SJCRH30 (cell line): ENCODE measurements around the gene DYTN. TPM values are rescaled to one million over a fixed set of nuclear protein-coding genes. Genes with fewer than 3 reads are reported as not detected.
"Not testable (repeated sequence)": the region's sequence is repeated elsewhere in the genome, so short reads cannot be mapped to it uniquely, and the experiment has no call there.

ENCODE experiments used
- DNase-seq, 2 experiments: peaks; one replicate each; pipeline ENCODE4 v3.0.0-alpha.2; 2015 to 2020
- H3K27ac ChIP-seq: fragments of 250-450 bp; sonication (Bioruptor Pico); 2 replicates; pipeline ENCODE4 v1.5.1; 2020; ENCODE audit warnings: mild to moderate bottlenecking, moderate library complexity
- H3K27me3 ChIP-seq: fragments of 250-450 bp; sonication (Bioruptor Pico); 2 replicates; pipeline ENCODE4 v1.5.1; 2020; ENCODE audit warnings: mild to moderate bottlenecking, moderate library complexity
- H3K36me3 ChIP-seq: fragments of 250-450 bp; sonication (Bioruptor Pico); 2 replicates; pipeline ENCODE4 v1.5.1; 2020; ENCODE audit warnings: mild to moderate bottlenecking, moderate library complexity
- H3K4me1 ChIP-seq: fragments of 250-450 bp; sonication (Bioruptor Pico); 2 replicates; pipeline ENCODE4 v1.5.1; 2020; ENCODE audit warnings: mild to moderate bottlenecking, moderate library complexity
- H3K4me3 ChIP-seq: fragments of 250-450 bp; sonication (Bioruptor Pico); 2 replicates; pipeline ENCODE4 v1.5.1; 2020; ENCODE audit warnings: mild to moderate bottlenecking, moderate library complexity
- H3K9me3 ChIP-seq: fragments of 250-450 bp; sonication (Bioruptor Pico); replicated peaks from 2 replicates; pipeline ENCODE4 v1.5.1; 2020; ENCODE audit warnings: mild to moderate bottlenecking, moderate library complexity
- total RNA-seq: library from RNA; depleted of rRNA; stranded (reverse); fragments of >200 nt; shearing (Covaris generic); gene quantifications from 2 replicates; pipeline ENCODE4 v1.2.3, GENCODE V29; 2014

Gene DYTN
- total RNA-seq, 1 experiment from 2014 or later, result not detected

GRCh38 chr2:206721256-206721920 lies 3.2 kb upstream of the DYTN start:
- no peaks in the 10 kb centered on the region for H3K36me3 ChIP-seq
- H3K27ac ChIP-seq, result no peak overlapping the region
- no peak overlapping the region for H3K4me3 ChIP-seq
- no peaks in the 10 kb centered on the region for H3K4me1 ChIP-seq
- H3K27me3 ChIP-seq, result no peaks in the 10 kb centered on the region
- DNase-seq, result no peak
- H3K9me3 ChIP-seq, result no peaks in the 10 kb centered on the region

DNA sequence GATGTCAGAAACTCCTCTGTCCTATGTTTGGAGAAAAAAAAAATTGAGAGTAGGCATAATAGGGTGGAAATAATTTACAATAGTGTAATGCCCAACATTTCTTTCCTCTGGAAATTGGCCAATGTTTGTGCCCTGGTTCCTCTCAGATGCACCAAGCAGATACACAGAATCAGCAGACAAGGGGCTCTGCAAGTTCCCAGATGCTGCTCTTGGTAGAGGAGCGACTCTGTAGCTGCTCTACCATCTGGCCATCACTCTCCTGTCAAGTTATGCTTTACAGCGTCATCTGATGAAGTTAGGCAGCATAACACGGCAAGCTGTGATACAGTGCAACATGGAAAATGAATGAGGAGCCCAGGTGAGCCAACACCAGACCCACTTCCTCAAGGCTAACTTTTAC lies 1.6 kb downstream of the DYTN start:
- no peak for DNase-seq
- Histone ChIP-seq H3K4me1 (no peaks in the 10 kb centered on the region), H3K9me3 (no peaks in the 10 kb centered on the region), H3K36me3 (no peaks in the 10 kb centered on the region), H3K4me3 (no peak overlapping the region), H3K27me3 (no peaks in the 10 kb centered on the region), H3K27ac (no peak overlapping the region)

DNA sequence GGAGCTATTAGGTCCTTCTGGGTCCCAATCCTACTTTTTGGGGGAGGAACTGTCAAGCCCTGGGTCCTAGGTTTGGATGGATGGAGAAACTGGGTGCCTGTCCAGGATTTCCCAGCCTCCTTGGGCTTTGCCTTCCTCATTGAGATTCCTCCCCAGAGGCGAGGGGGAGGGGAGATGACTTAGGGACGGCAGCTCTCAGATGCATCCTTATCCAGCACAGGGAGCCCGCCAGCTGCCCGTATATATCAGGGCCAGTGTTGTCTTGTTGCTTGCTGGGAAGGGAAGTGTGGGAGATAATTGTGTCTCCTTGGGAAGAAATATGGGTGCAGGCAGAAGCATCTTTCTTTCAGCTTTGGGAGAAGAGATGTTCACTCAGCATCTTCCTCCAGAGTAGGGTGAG lies 3.0 kb downstream of the DYTN start:
- not testable (repeated sequence) for H3K36me3 ChIP-seq, H3K27me3 ChIP-seq, H3K9me3 ChIP-seq, H3K27ac ChIP-seq, H3K4me1 ChIP-seq, DNase-seq, H3K4me3 ChIP-seq

DNA sequence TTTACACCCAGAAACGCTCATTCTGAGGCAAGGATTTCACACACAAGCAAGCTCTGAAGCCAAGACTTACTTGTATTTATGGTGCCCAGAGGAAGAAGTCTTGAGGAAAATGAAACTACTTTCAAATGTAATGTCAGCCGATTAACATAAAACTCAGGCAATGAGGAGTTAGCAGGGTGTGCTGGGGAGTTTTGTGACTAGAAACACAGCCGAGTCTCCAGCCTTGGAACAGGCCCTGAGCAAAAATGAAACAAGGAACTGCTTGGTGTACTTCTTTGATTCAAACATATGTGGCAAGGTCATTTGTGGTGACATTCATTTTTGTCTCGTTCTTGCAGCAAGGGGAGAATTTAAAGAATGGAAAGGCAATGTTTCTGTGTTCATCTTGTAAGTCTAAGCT lies 4.5 kb downstream of the DYTN start:
- Histone ChIP-seq H3K9me3 (no peaks in the 10 kb centered on the region), H3K27me3 (no peaks in the 10 kb centered on the region), H3K4me3 (no peak overlapping the region), H3K36me3 (no peaks in the 10 kb centered on the region), H3K27ac (no peak overlapping the region), H3K4me1 (no peaks in the 10 kb centered on the region)
- DNase-seq, result no peak

DNA sequence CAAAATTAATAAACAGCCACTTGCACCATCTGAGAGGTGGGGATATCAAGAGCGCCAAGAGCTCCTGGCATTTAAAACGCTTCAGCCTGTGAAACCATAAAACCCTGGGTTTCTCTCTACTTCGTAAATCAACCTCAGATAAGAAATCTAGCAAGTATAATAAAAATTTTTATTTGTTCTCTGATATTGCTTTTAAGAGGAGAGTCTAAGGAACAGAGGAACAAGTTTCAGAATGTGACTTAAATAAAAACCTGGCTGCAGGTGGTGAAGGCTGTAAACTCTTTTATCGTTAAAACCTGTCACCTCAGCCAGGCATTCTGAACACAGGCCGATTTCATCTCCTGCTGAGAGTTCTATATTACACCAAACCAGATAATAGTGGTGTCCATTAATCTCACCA lies 9.9 kb downstream of the DYTN start:
- Histone ChIP-seq H3K36me3 (no peaks in the 10 kb centered on the region), H3K4me3 (no peak overlapping the region), H3K4me1 (no peaks in the 10 kb centered on the region), H3K27me3 (no peaks in the 10 kb centered on the region), H3K9me3 (no peaks in the 10 kb centered on the region), H3K27ac (no peak overlapping the region)
- DNase-seq, result no peak

- Histone ChIP-seq H3K4me1 (no peaks in the 10 kb centered on the region), H3K27ac (no peak overlapping the region), H3K36me3 (no peaks in the 10 kb centered on the region), H3K27me3 (0 out of 2 replicates have a peak, but pooled peaks cover under 1% of the 10 kb centered on the region), H3K9me3 (no peaks in the 10 kb centered on the region), H3K4me3 (no peak overlapping the region)
- no peak for DNase-seq
Observed at GRCh38 chr2:206707164-206707701, 11.0 kb downstream of the DYTN start.

- H3K36me3 ChIP-seq, result no peaks in the 10 kb centered on the region
- H3K27me3 ChIP-seq, result 0 out of 2 replicates have a peak, but pooled peaks cover 3% of the 10 kb centered on the region
- no peak for DNase-seq
- H3K4me3 ChIP-seq, result no peak overlapping the region
- no peak overlapping the region for H3K27ac ChIP-seq
- H3K4me1 ChIP-seq, result no peaks in the 10 kb centered on the region
- H3K9me3 ChIP-seq, result no peaks in the 10 kb centered on the region
Observed at GRCh38 chr2:206701952-206702605, 16.1 kb downstream of the DYTN start.

DNA sequence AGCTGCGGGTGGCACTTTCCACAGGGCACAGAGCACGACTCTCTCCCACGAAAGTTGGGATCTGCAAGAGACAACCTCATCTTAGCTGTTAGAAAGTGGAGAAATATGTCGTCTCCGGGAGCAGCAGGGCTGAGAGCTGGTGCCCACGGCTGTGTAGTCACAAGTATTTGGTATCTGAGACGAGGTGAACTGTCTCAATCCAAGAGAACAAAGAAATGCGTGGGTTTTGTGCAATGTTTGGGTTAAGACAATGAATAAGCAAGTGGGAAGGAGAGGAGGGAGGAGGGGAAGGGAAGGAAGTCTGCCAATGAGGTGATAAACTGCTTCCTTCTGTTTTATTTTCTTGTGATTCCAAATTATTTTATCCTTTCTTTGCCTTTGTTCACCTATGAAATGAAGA lies 18.0 kb downstream of the DYTN start:
- Histone ChIP-seq H3K4me3 (no peak overlapping the region), H3K27ac (no peak overlapping the region), H3K36me3 (no peaks in the 10 kb centered on the region), H3K27me3 (0 out of 2 replicates have a peak, but pooled peaks cover 3% of the 10 kb centered on the region), H3K4me1 (no peaks in the 10 kb centered on the region), H3K9me3 (no peaks in the 10 kb centered on the region)
- DNase-seq, result no peak

DNA sequence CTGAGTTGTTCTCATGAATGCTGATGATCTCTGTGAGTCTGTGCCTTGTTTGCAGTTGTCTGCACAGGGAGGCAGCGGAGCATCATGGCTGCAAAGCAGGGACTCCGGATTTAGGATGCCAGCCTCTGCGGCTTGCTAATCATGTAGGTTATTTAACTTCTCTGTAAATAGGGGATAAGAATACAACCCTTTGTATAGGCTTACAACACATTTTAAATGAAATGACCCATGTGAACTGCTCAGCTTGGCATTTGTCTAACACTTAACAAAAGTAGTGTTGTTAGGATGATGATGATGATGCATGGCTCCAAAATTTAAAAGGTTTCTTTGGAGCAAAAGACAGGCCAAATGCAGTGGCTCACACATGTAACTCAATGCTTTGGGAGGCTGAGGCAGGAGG lies 19.4 kb downstream of the DYTN start:
- no peaks in the 10 kb centered on the region for H3K4me1 ChIP-seq
- DNase-seq, result no peak
- H3K27ac ChIP-seq, result no peak overlapping the region
- no peak overlapping the region for H3K4me3 ChIP-seq
- no peaks in the 10 kb centered on the region for H3K36me3 ChIP-seq
- H3K9me3 ChIP-seq, result no peaks in the 10 kb centered on the region
- 0 out of 2 replicates have a peak, but pooled peaks cover 3% of the 10 kb centered on the region for H3K27me3 ChIP-seq

GRCh38 chr2:206696910-206697309 lies 21.3 kb downstream of the DYTN start:
- no peak overlapping the region for H3K27ac ChIP-seq
- H3K36me3 ChIP-seq, result no peaks in the 10 kb centered on the region
- no peak overlapping the region for H3K4me3 ChIP-seq
- H3K27me3 ChIP-seq, result no peaks in the 10 kb centered on the region
- DNase-seq, result no peak
- H3K9me3 ChIP-seq, result no peaks in the 10 kb centered on the region
- no peaks in the 10 kb centered on the region for H3K4me1 ChIP-seq

GRCh38 chr2:206693399-206694137 lies 24.6 kb downstream of the DYTN start:
- Histone ChIP-seq H3K4me1 (no peaks in the 10 kb centered on the region), H3K4me3 (no peak overlapping the region), H3K9me3 (no peaks in the 10 kb centered on the region), H3K36me3 (no peaks in the 10 kb centered on the region), H3K27me3 (no peaks in the 10 kb centered on the region), H3K27ac (no peak overlapping the region)
- DNase-seq, result peak; percentile 28 to 75

GRCh38 chr2:206692971-206693370 lies 25.2 kb downstream of the DYTN start:
- Histone ChIP-seq H3K27me3 (no peaks in the 10 kb centered on the region), H3K27ac (no peak overlapping the region), H3K36me3 (no peaks in the 10 kb centered on the region)

GRCh38 chr2:206688990-206689389 lies 29.2 kb downstream of the DYTN start:
- Histone ChIP-seq H3K4me1 (no peaks in the 10 kb centered on the region), H3K27ac (no peak overlapping the region), H3K36me3 (no peaks in the 10 kb centered on the region), H3K4me3 (no peak overlapping the region), H3K9me3 (no peaks in the 10 kb centered on the region), H3K27me3 (no peaks in the 10 kb centered on the region)
- no peak for DNase-seq

More at GRCh38 chr2:206692971-206693370, 25.2 kb downstream of the DYTN start:
- no peaks in the 10 kb centered on the region for H3K4me1 ChIP-seq
- no peak for DNase-seq
- H3K4me3 ChIP-seq, result no peak overlapping the region
- H3K9me3 ChIP-seq, result no peaks in the 10 kb centered on the region

DNA sequence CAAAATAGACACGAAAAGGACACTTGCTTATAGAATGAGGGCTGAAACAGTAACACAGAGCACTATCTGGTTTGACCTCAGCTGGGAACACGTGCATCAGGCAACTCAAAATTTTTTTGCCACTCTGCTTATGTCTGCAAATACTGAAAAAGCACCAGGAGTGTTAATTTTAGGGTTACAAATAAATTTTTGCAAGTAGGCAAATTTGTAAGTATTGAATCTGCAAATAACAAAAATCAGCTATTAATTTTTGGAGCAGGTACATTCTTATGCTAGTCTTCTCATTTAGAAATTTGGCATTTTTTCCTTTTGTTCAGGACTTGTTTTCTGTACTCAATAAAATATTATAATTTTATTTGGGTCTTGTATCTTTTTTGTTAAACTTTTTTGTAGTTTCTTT lies 29.7 kb downstream of the DYTN start:
- no peak for DNase-seq
- Histone ChIP-seq H3K4me3 (no peak overlapping the region), H3K27me3 (no peaks in the 10 kb centered on the region), H3K4me1 (no peaks in the 10 kb centered on the region), H3K9me3 (no peaks in the 10 kb centered on the region), H3K27ac (no peak overlapping the region), H3K36me3 (no peaks in the 10 kb centered on the region)

DNA sequence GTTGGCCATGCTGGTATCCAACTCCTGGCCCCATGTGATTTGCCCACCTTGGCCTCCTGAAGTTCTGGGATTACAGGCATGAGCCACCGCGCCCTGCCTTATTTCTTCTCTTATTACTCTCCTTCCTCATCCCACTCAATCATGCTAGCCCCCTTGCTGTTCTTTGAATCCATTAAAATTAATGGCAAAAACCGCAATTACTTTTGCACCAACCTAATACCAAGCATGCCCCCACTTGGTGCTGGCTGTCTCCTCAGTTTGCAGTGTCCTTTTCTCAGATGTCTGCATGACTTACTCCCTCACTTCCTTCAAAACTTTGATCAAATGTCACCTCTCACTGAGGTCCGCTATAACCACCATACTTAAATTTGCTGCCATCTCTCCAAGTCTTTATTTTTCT lies 34.6 kb downstream of the DYTN start:
- Histone ChIP-seq H3K9me3 (no peaks in the 10 kb centered on the region), H3K4me3 (no peak overlapping the region), H3K27ac (no peak overlapping the region), H3K36me3 (no peaks in the 10 kb centered on the region), H3K4me1 (no peaks in the 10 kb centered on the region), H3K27me3 (no peaks in the 10 kb centered on the region)
- DNase-seq, result no peak
